Stimulated activated CD4-positive, alpha-beta T cell treated with anti-CD3 and anti-CD28 coated beads, TNF-alpha, amount 100 ng/mL, for 4 hours (primary cell): ENCODE measurements around the gene CABLES1.

Experiments
- DNase-seq, 3 experiments: peaks; one replicate each; pipeline ENCODE4 v3.0.0-alpha.2; 2020; ENCODE audit warnings: low read depth in 3 of 3

The CABLES1 gene

DNA sequence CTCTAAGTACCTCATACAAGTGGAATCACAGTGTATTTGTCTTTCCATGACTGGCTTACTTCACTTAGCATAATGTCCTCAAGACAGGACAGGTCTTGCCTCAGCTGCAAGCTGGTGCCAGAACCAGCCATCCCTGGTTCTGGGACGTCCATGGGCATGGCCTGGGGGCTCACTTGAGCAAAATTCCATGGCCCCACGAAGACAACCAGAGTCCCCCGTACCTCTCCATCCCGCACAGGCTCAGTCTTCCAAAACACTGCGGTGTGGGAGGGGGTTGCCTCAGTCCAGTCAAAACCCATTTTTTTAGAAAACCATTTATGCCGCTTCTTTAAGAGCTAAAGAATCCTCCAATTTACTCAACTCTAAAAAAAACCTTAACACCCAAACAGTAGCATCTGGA is 21.7 kb upstream of the CABLES1 start:
- DNase-seq: no peak

- no peak for DNase-seq
Measured at GRCh38 chr18:23114171-23114881, 21.0 kb upstream of the CABLES1 start.

- DNase-seq: no peak
Measured at GRCh38 chr18:23114911-23115310, 20.4 kb upstream of the CABLES1 start.

GRCh38 chr18:23115683-23116096 is 19.6 kb upstream of the CABLES1 start:
- no peak for DNase-seq

GRCh38 chr18:23121133-23121532 is 14.2 kb upstream of the CABLES1 start:
- DNase-seq: no peak

GRCh38 chr18:23122334-23123229 is 12.7 kb upstream of the CABLES1 start:
- no peak for DNase-seq

GRCh38 chr18:23126376-23127056 is 8.8 kb upstream of the CABLES1 start:
- DNase-seq: no peak

DNA sequence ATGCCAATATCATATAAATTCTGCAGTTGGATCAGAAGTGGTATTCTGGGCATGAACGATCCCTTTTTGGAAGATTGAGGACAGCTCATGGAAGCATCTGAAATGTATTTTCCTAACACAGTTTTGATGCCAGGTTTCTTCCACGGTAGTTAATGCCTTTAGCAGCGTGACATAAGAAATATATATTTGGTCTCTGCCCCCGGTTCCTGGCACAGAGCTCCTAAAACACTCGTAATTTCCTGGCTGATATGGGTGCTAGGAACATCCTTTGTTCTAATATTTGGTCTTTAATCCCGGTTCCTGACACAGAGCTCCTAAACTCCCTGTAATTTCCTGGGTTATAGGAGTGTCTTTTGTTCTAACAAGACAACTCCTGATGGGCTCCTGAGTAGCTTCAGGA is 8.2 kb upstream of the CABLES1 start:
- DNase-seq: no peak

- no peak for DNase-seq
Measured at GRCh38 chr18:23129355-23130002, 5.8 kb upstream of the CABLES1 start.

DNA sequence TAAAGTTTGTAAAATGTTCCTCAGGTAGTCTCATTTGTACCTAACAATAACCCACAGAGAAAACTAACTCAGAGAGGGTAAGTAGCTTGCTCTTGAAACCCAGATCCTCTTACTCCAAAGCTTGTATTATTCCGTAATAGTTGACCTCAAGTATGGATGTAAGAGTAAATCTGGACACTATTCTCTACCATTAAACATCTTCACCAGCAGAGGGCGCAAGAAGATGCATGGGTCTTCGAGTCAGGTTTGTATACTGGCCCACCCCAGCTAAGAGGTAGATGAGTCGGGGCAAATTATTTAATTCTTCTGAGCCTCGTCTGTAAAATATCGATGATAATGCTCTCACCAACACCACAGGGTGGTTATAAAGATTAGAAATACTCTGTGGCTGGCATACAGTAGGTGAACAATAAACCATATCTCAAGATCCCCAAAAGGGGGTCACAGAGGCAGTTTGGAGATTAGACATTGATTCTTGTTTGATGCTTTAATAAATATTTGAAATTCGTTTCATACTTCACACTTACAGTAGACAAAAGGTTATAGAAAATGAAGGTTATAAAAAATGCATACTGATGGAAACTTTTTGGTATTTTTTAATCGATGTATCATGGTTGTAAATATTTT is 3.5 kb upstream of the CABLES1 start:
- DNase-seq: peak in 1 of 3 experiments; percentile 46

- DNase-seq: peak in 2 of 3 experiments; percentile 17 to 38
Measured at GRCh38 chr18:23133860-23134779, 1.2 kb upstream of the CABLES1 start.

DNA sequence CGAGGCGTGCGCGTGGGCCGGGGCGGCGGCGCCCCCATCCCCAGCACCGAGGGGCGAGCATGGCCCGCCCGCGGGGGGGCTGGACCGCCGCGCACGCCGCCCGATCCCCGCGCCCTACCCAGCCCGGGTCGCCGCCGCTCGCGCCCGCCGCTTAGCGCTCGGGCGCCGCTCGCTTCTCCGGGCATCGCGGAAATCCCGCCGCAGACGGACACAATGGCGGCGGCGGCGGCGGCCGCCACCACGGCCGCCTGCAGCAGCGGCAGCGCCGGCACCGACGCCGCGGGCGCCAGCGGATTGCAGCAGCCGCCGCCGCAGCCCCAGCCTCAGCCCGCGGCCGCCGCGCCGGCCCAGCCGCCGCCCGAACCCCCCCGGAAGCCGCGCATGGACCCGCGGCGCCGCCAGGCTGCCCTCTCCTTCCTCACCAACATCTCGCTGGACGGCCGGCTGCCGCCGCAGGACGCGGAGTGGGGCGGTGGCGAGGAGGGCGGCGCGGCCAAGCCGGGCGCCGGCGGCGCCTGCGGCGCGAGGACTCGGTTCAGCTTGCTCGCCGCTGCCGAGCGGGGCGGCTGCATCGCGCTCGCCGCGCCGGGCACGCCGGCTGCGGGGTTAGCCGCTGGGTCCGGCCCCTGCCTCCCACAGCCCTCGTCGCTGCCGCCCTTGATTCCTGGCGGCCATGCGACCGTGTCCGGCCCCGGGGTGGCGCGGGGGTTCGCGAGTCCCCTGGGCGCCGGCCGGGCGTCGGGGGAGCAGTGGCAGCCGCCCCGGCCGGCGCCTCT is 453 bp downstream of the CABLES1 start:
- no peak for DNase-seq

DNA sequence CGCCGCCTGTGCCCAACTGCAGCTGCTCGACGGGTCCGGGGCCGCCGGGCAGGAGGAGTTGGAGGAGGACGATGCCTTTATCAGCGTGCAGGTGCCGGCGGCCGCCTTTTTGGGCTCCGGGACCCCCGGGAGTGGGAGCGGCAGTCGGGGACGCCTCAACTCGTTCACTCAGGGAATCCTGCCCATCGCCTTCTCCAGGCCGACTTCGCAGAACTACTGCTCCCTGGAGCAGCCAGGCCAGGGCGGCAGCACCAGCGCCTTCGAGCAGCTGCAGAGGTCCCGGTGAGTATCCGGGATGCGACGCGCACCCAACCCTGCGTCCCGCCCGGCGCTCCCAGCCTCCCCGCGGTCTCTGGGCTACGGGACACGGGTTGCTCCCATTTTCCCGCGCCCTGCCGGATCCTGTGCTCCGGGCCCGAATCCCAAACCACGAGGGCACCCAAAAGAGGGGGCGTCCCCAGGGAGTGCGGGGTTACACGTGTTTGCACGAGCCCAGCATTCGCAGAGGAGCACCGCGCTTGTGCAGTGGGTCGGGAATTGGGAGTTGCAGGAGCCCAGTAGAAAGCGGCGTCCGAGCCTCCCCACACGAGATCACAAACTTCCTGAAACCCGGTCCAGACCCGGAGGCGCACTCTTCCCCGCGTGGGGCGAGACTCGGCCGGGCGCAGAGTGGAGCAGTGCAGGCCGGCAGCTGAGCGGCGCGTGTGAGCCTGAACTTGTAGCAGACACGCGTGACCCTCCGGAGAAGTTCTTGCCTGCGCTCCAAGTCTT is 1.2 kb downstream of the CABLES1 start:
- no peak for DNase-seq

DNA sequence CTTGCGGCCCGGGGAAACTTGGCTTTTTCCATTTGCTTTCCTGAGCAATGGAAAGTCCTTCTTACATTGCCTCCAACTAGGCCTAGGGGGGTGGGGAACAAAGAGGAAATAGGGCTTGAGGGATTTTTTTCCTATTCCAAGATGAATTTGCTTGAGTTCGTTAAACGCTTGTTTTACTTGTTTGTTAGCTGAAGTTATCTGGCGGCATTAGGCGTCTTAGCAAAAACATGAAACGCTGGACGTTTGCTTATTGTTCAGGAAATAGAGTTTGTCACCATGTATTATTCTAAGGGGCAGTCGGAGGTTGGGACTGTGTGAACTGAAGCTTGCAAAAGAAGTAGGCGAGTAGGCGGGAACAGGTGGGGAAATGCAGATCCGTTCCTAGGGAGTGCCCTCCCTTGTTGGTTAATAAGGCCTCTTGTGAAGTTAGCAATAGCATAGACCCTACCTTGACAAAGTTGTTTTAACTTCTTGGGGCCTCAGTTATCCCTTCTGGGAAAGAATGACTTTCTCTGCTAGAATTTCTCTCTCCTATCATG is 1.9 kb downstream of the CABLES1 start:
- no peak for DNase-seq

DNA sequence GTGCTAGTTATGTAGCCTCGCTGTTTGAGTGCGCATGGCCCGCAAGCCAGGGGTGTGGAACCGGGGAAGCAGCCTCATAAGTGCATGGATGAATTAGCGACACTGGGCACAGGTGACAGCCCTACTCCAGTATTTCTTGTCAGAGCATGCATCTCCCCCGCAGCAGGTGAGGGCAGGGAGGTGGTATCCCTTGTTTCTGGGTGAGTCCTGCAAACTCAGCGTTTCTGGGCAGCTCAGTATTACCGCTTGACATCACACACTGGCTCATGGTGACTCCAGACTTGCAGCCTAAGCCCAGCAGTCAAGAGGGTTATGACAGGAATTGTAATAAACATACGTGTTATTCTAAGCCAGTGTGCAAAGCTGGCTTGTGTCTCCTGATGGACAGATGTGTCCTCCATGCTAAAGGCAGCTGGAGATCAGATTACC is 2.5 kb downstream of the CABLES1 start:
- DNase-seq: no peak

- DNase-seq: no peak
Measured at GRCh38 chr18:23138471-23138870, 3.2 kb downstream of the CABLES1 start.

- DNase-seq: no peak
Measured at GRCh38 chr18:23141104-23141999, 6.1 kb downstream of the CABLES1 start.
